Bronchial epithelial cell (primary cell): ENCODE measurements around the gene NDUFS6. TPM values are rescaled to one million over a fixed set of nuclear protein-coding genes. Genes with fewer than 3 reads are reported as not detected.
"Not testable (repeated sequence)": the region's sequence is repeated elsewhere in the genome, so short reads cannot be mapped to it uniquely, and the experiment has no call there.

Experiments
- DNase-seq: peaks from one replicate; pipeline ENCODE4 v3.0.0-alpha.2; 2010; ENCODE audit warnings: low read depth
- FAIRE-seq: peaks from 2 replicates; lab custom pipeline; 2011; peaks lifted over from hg19 to GRCh38; lab: Jason Lieb, UNC
- H3K27me3 ChIP-seq: 2 replicates; pipeline ENCODE4 v1.5.1; 2011; ENCODE audit warnings: low read length; ENCODE audit not compliant: control insufficient read depth, insufficient read depth
- H3K36me3 ChIP-seq: 2 replicates; pipeline ENCODE4 v1.5.1; 2011; ENCODE audit warnings: low read length; ENCODE audit not compliant: control insufficient read depth, insufficient read depth
- H3K4me3 ChIP-seq: 2 replicates; pipeline ENCODE4 v1.5.1; 2011; ENCODE audit warnings: mild to moderate bottlenecking, low read depth, low read length, control low read depth
- CTCF ChIP-seq: IDR thresholded peaks from 2 replicates; pipeline ENCODE4 v1.5.1; 2011; ENCODE audit warnings: mild to moderate bottlenecking, moderate library complexity, low read length, control low read depth, inconsistent platforms; ENCODE audit not compliant: insufficient read depth, severe bottlenecking
- total RNA-seq: library from RNA; depleted of rRNA; stranded (reverse); fragments of >200 nt; gene quantifications from 2 replicates; pipeline ENCODE4 v1.2.1, GENCODE V29; 2014

NDUFS6 gene
- total RNA-seq, 1 donor from 2014 or later = 21.1 TPM

GRCh38 chr5:1786621-1787471, 14.4 kb upstream of the NDUFS6 start:
- no peak for TF ChIP-seq CTCF
- H3K36me3 ChIP-seq = no peaks in the 10 kb centered on the region
- FAIRE-seq (no peak), DNase-seq (no peak)
- no peak overlapping the region for H3K4me3 ChIP-seq
- peaks cover 3% of the 10 kb centered on the region for H3K27me3 ChIP-seq

- Histone ChIP-seq H3K36me3 (no peaks in the 10 kb centered on the region), H3K4me3 (no peak overlapping the region), H3K27me3 (peaks cover 3% of the 10 kb centered on the region)
- DNase-seq (no peak), FAIRE-seq (no peak)
- no peak for TF ChIP-seq CTCF
Observed at GRCh38 chr5:1787472-1788047, 13.6 kb upstream of the NDUFS6 start.

- FAIRE-seq (no peak), DNase-seq (no peak)
- no peak for TF ChIP-seq CTCF
Observed at GRCh38 chr5:1788200-1788599, 13.0 kb upstream of the NDUFS6 start.

GRCh38 chr5:1788828-1789227, 12.4 kb upstream of the NDUFS6 start:
- no peaks in the 10 kb centered on the region for H3K36me3 ChIP-seq
- H3K27me3 ChIP-seq = peaks cover 3% of the 10 kb centered on the region
- H3K4me3 ChIP-seq = no peak overlapping the region
- no peak for TF ChIP-seq CTCF
- FAIRE-seq (no peak), DNase-seq (no peak)

More at GRCh38 chr5:1788200-1788599, 13.0 kb upstream of the NDUFS6 start:
- Histone ChIP-seq H3K27me3 (peaks cover 3% of the 10 kb centered on the region), H3K4me3 (no peak overlapping the region), H3K36me3 (no peaks in the 10 kb centered on the region)

- DNase-seq = peak; percentile 41
- H3K4me3 ChIP-seq, H3K36me3 ChIP-seq, H3K27me3 ChIP-seq, FAIRE-seq: not testable (repeated sequence)
Observed at GRCh38 chr5:1789438-1789833, 11.8 kb upstream of the NDUFS6 start.

GRCh38 chr5:1789834-1790471, 11.3 kb upstream of the NDUFS6 start:
- TF ChIP-seq CTCF = no peak
- Histone ChIP-seq H3K27me3 (no peaks in the 10 kb centered on the region), H3K36me3 (no peaks in the 10 kb centered on the region), H3K4me3 (no peak overlapping the region)
- DNase-seq (peak; percentile 88), FAIRE-seq (no peak)
